CD14-positive monocyte (primary cell): ENCODE measurements around the gene SLC39A10. TPM values are rescaled to one million over a fixed set of nuclear protein-coding genes. Genes with fewer than 3 reads are reported as not detected.

Experiments
- DNase-seq, 3 donors: peaks; one replicate each; pipeline ENCODE4 v3.0.0-alpha.2; 2011 to 2022
- H2AFZ ChIP-seq: 2 replicates; pipeline ENCODE4 v1.6.0; 2012; ENCODE audit warnings: mild to moderate bottlenecking, low read depth, low read length, inconsistent platforms; ENCODE audit not compliant: insufficient read depth, poor library complexity, severe bottlenecking
- H3K27ac ChIP-seq, 2 donors: 1 replicate in 1 of 2; 2 replicates in 1 of 2; pipeline ENCODE4 v1.5.1; 2012 to 2013; ENCODE audit warnings: low read length in 2 of 2, control low read depth in 1 of 2, inconsistent platforms in 1 of 2, low read depth in 1 of 2, mild to moderate bottlenecking in 1 of 2
- H3K27me3 ChIP-seq, 2 donors: one replicate each; pipeline versions ENCODE4 v1.6.0 to v1.6.1; 2011 to 2013; ENCODE audit warnings: low read length in 2 of 2; ENCODE audit not compliant: control insufficient read depth in 2 of 2, insufficient read depth in 2 of 2
- H3K36me3 ChIP-seq, 2 donors: replicated peaks in 1 of 2; 1 replicate in 1 of 2; 2 replicates in 1 of 2; pipeline versions ENCODE4 v1.5.1 to v1.6.1; 2012 to 2013; ENCODE audit warnings: low read length in 2 of 2, control low read depth in 1 of 2, inconsistent platforms in 1 of 2, mild to moderate bottlenecking in 1 of 2; ENCODE audit not compliant: insufficient read depth in 2 of 2, control insufficient read depth in 1 of 2
- H3K4me1 ChIP-seq, 2 donors: 1 replicate in 1 of 2; 2 replicates in 1 of 2; pipeline versions ENCODE4 v1.5.1 to v1.6.1; 2012 to 2013; ENCODE audit warnings: low read length in 2 of 2, control low read depth in 1 of 2, inconsistent platforms in 1 of 2, mild to moderate bottlenecking in 1 of 2, moderate library complexity in 1 of 2; ENCODE audit not compliant: insufficient read depth in 2 of 2, control insufficient read depth in 1 of 2
- H3K4me2 ChIP-seq: replicated peaks from 2 replicates; pipeline ENCODE3; 2012; ENCODE audit warnings: low read length, moderate library complexity, mild to moderate bottlenecking; ENCODE audit not compliant: poor library complexity, severe bottlenecking; ENCODE audit errors: extremely low read depth
- H3K4me3 ChIP-seq, 3 experiments: fragments of 200-600 bp in 1 of 3; sonication (generic) in 1 of 3; replicated peaks in 1 of 3; 1 replicate in 2 of 3; 2 replicates in 1 of 3; pipeline ENCODE4 v1.5.1; 2011 to 2013; ENCODE audit warnings: low read length in 3 of 3, mild to moderate bottlenecking in 3 of 3, control low read depth in 2 of 3, low read depth in 2 of 3, inconsistent platforms in 1 of 3, moderate library complexity in 1 of 3
- H3K79me2 ChIP-seq: 2 replicates; pipeline ENCODE4 v1.6.0; 2012; ENCODE audit warnings: mild to moderate bottlenecking, control low read depth, inconsistent platforms, low read length, moderate library complexity; ENCODE audit not compliant: insufficient read depth
- H3K9ac ChIP-seq: 2 replicates; pipeline ENCODE4 v1.6.0; 2017; ENCODE audit warnings: low read length, mild to moderate bottlenecking; ENCODE audit not compliant: insufficient read depth, poor library complexity, severe bottlenecking
- H3K9me3 ChIP-seq, 2 donors: replicated peaks in 1 of 2; 1 replicate in 1 of 2; 2 replicates in 1 of 2; pipeline versions ENCODE4 v1.5.1 to v1.6.1; 2012 to 2013; ENCODE audit warnings: low read length in 2 of 2, control low read depth in 1 of 2; ENCODE audit not compliant: control insufficient read depth in 1 of 2, insufficient read depth in 1 of 2
- H4K20me1 ChIP-seq: 2 replicates; pipeline ENCODE4 v1.6.0; 2012; ENCODE audit warnings: mild to moderate bottlenecking, low read length, control low read depth, moderate library complexity; ENCODE audit not compliant: insufficient read depth
- H3K27ac Mint-ChIP-seq, 7 donors: one replicate each; pipeline ENCODE4 v1.8.0; 2020; ENCODE audit warnings: mild to moderate bottlenecking in 7 of 7, mixed read lengths in 7 of 7, moderate library complexity in 6 of 7, inconsistent platforms in 2 of 7
- H3K27me3 Mint-ChIP-seq, 3 donors: one replicate each; pipeline ENCODE4 v1.8.0; 2021 to 2022; ENCODE audit warnings: low read depth in 3 of 3, mild to moderate bottlenecking in 3 of 3, mixed read lengths in 3 of 3, moderate library complexity in 3 of 3, inconsistent platforms in 1 of 3
- H3K36me3 Mint-ChIP-seq, 2 donors: one replicate each; pipeline ENCODE4 v1.8.0; 2020; ENCODE audit warnings: mixed read lengths in 2 of 2, inconsistent platforms in 1 of 2, mild to moderate bottlenecking in 1 of 2
- H3K4me1 Mint-ChIP-seq: one replicate; pipeline ENCODE4 v1.8.0; 2020; ENCODE audit warnings: mild to moderate bottlenecking, mixed read lengths
- H3K4me3 Mint-ChIP-seq, 2 donors: one replicate each; pipeline ENCODE4 v1.8.0; 2020; ENCODE audit warnings: mild to moderate bottlenecking in 2 of 2, mixed read lengths in 2 of 2, moderate library complexity in 1 of 2
- H3K9me3 Mint-ChIP-seq, 7 donors: one replicate each; pipeline ENCODE4 v1.8.0; 2020 to 2022; ENCODE audit warnings: mixed read lengths in 7 of 7, mild to moderate bottlenecking in 6 of 7, moderate library complexity in 6 of 7, inconsistent platforms in 2 of 7
- CTCF ChIP-seq: fragments of 200-600 bp; IDR thresholded peaks from one replicate; pipeline ENCODE4 v1.8.0; 2022; ENCODE audit warnings: antibody characterized with exemption, mild to moderate bottlenecking
- whole genome bisulfite sequencing: methylation state at CpG from one replicate; pipeline ENCODE4 v1.1.5; 2013; ENCODE audit warnings: missing lambda C conversion rate; ENCODE audit not compliant: insufficient coverage; 5-methylcytosine and 5-hydroxymethylcytosine counted together
- intact Hi-C, 2 donors: fragments of 100-400 bp; cut with micrococcal nuclease; formaldehyde crosslinking; loops; one replicate each; pipeline versions ENCODE4 v1.15.0 to v1.15.1; 2023
- polyA plus RNA-seq, 3 donors: library from polyadenylated mRNA; depleted of rRNA in 1 of 3; unstranded in 2 of 3; stranded (reverse) in 1 of 3; fragments of 300-500 nt in 2 of 3; fragments of >200 nt in 1 of 3; fragmentation: Illumina TruSeq in 2 of 3; gene quantifications; 1 replicate in 2 of 3; 2 replicates in 1 of 3; pipeline ENCODE4 v1.2.3, GENCODE V29; 2012 to 2021

SLC39A10 gene
- polyA plus RNA-seq, 3 donors, result 5.2 to 6.9 (median 5.2) TPM

DNA sequence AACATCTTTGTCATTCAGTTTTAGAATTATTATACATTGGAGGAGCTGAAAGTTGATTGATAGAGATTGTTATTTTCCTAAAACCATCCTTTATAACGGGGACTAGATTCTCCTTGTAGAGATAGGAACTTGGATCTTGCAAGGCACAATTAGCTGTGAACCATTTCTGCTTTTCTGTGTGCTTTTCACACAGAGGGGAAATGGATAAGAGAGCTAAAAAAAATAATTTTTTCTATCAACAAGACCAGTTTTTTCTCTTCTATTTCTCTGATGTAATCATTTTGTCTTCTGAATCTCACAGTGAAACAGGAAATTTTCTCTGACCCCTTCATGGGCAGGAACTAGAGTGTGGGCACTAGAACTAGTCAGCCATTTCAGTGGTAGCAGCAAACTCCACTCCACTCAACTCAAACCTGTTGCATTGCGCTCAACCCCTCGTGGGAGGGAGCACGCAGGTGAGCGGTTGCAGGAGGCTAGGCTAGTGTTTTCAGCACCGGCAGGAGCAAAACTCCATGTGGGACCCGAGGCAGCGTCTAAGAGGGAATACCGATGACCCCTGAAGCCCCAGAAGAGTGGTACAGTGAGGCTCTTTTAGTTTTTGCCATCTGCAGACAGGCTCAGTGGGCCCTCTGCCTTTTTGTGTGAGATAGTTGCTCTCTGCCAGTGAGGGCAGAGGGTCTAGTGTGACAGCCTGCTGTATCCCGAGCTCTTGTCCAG lies 24.0 kb upstream of the SLC39A10 start:
- H3K4me3 Mint-ChIP-seq, result no peak overlapping the region

GRCh38 chr2:195633573-195633870 lies 23.5 kb upstream of the SLC39A10 start:
- Mint-ChIP-seq H3K9me3 (no peaks in the 10 kb centered on the region), H3K36me3 (no peaks in the 10 kb centered on the region), H3K4me3 (no peak overlapping the region), H3K4me1 (peaks cover 29% of the 10 kb centered on the region), H3K27ac (peak overlapping the region in 6 of 7 donors; percentile 71 to 92 (median 90)), H3K27me3 (no peaks in the 10 kb centered on the region)
- Histone ChIP-seq H3K4me3 (peak overlapping the region in 1 of 3 experiments; percentile 31), H3K9me3 (no peaks in the 10 kb centered on the region), H4K20me1 (no peaks in the 10 kb centered on the region), H3K27ac (peak overlapping the region; percentile 83 to 84), H3K36me3 (no peaks in the 10 kb centered on the region), H3K4me1 (peaks cover 31 to 32% of the 10 kb centered on the region in 2 donors), H3K4me2 (peak overlapping the region; percentile 35), H3K27me3 (no peaks in the 10 kb centered on the region), H3K79me2 (no peaks in the 10 kb centered on the region), H2AFZ (peak overlapping the region; percentile 63), H3K9ac (no peak overlapping the region)
- no peak for TF ChIP-seq CTCF
- intact Hi-C loops, result no loop called here
- no peak for DNase-seq
- 100% methylated on average over 1 of the region's 4 CpGs for WGBS

More for the DNA sequence above, 24.0 kb upstream of the SLC39A10 start:
- Mint-ChIP-seq H3K4me1 (peaks cover 29% of the 10 kb centered on the region), H3K36me3 (no peaks in the 10 kb centered on the region), H3K27me3 (no peaks in the 10 kb centered on the region), H3K9me3 (no peaks in the 10 kb centered on the region), H3K27ac (peak overlapping the region; percentile 71 to 92 (median 90))
- WGBS, result 94% methylated on average over 7 of the region's 10 CpGs
- Histone ChIP-seq H3K4me1 (peaks cover 31 to 32% of the 10 kb centered on the region in 2 donors), H3K4me2 (peak overlapping the region; percentile 35), H3K9ac (peak overlapping the region; percentile 19), H3K27me3 (no peaks in the 10 kb centered on the region), H3K79me2 (no peaks in the 10 kb centered on the region), H2AFZ (peak overlapping the region; percentile 63), H3K4me3 (peak overlapping the region in 1 of 3 experiments; percentile 31), H3K9me3 (no peaks in the 10 kb centered on the region), H4K20me1 (no peaks in the 10 kb centered on the region), H3K27ac (peak overlapping the region; percentile 83 to 84), H3K36me3 (no peaks in the 10 kb centered on the region)
- peak; percentile 17 to 37 (median 22) for DNase-seq
- intact Hi-C loops, result no loop called here
- TF ChIP-seq CTCF, result no peak
